Adipose tissue (tissue), 3 donors: Measurements from ENCODE around the gene ATF7IP2. TPM values are rescaled to one million over a fixed set of nuclear protein-coding genes. Genes with fewer than 3 reads are reported as not detected.
"Not testable (repeated sequence)": the region's sequence is repeated elsewhere in the genome, so short reads cannot be mapped to it uniquely, and the experiment has no call there.

Experiments
- H3K27ac ChIP-seq: one replicate; pipeline ENCODE4 v1.5.1; 2013; ENCODE audit warnings: low read depth, low read length
- WGBS, 3 donors: extraction: QIAGEN DNeasy Blood & Tissue Kit; methylation state at CpG; one replicate each; pipeline ENCODE4 v1.1.7; 2013; 5-methylcytosine and 5-hydroxymethylcytosine counted together
- polyA plus RNA-seq, 3 donors: library from polyadenylated mRNA; stranded (reverse); fragments of 200-250 nt; gene quantifications; one replicate each; pipeline ENCODE4 v1.2.3, GENCODE V29; 2013
- donor health status: healthy with polysubstance abuse.
- donor health status: Bipolar disorder and iron deficiency.
- donor health status: healthy.

The ATF7IP2 gene
- polyA plus RNA-seq, 3 donors = 7.0 to 10.9 (median 7.8) TPM

GRCh38 chr16:10495031-10495345 lies 109.1 kb downstream of the ATF7IP2 start:
- 86 to 95% (median 95%) methylated on average over 6 of the region's 6 CpGs for WGBS, 3 donors

GRCh38 chr16:10497132-10498101 lies 111.6 kb downstream of the ATF7IP2 start:
- 81 to 93% (median 92%) methylated on average over 13 of the region's 13 CpGs for WGBS, 3 donors
- H3K27ac ChIP-seq = no peak overlapping the region

More at GRCh38 chr16:10495031-10495345, 109.1 kb downstream of the ATF7IP2 start:
- H3K27ac ChIP-seq = no peak overlapping the region

GRCh38 chr16:10500582-10500981 lies 114.7 kb downstream of the ATF7IP2 start:
- 95 to 97% (median 97%) methylated on average over 3 of the region's 3 CpGs for WGBS, 3 donors
- no peak overlapping the region for H3K27ac ChIP-seq

- H3K27ac ChIP-seq = no peak overlapping the region
- WGBS, 3 donors = 65 to 98% (median 95%) methylated on average over 2 of the region's 2 CpGs
These were observed 115.3 kb downstream of the ATF7IP2 start for GRCh38 chr16:10501016-10501607.

GRCh38 chr16:10502776-10503175 lies 116.9 kb downstream of the ATF7IP2 start:
- no peak overlapping the region for H3K27ac ChIP-seq
- 88 to 94% (median 92%) methylated on average over 6 of the region's 6 CpGs for WGBS, 3 donors

GRCh38 chr16:10504404-10504885 lies 118.6 kb downstream of the ATF7IP2 start:
- H3K27ac ChIP-seq = no peak overlapping the region
- WGBS, 3 donors = 55 to 80% (median 77%) methylated on average over 2 of the region's 2 CpGs

GRCh38 chr16:10505286-10505685 lies 119.4 kb downstream of the ATF7IP2 start:
- WGBS, 3 donors = 78 to 80% (median 79%) methylated on average over 3 of the region's 3 CpGs
- not testable (repeated sequence) for H3K27ac ChIP-seq

- 19 to 28% (median 27%) methylated on average over 6 of the region's 6 CpGs for WGBS, 3 donors
- no peak overlapping the region for H3K27ac ChIP-seq
These were observed 123.7 kb downstream of the ATF7IP2 start for GRCh38 chr16:10509534-10510025.

GRCh38 chr16:10510279-10510678 lies 124.4 kb downstream of the ATF7IP2 start:
- WGBS, 3 donors = 58 to 73% (median 59%) methylated on average over 2 of the region's 2 CpGs
- no peak overlapping the region for H3K27ac ChIP-seq

- no peak overlapping the region for H3K27ac ChIP-seq
- 83 to 95% (median 93%) methylated on average over 1 of the region's 1 CpG for WGBS, 3 donors
These were observed 126.0 kb downstream of the ATF7IP2 start for GRCh38 chr16:10511829-10512228.

GRCh38 chr16:10514369-10515055 lies 128.7 kb downstream of the ATF7IP2 start:
- no peak overlapping the region for H3K27ac ChIP-seq
- WGBS, 3 donors = 19 to 36% (median 28%) methylated on average over 6 of the region's 6 CpGs

GRCh38 chr16:10517868-10518267 lies 132.0 kb downstream of the ATF7IP2 start:
- 79 to 89% (median 87%) methylated on average over 5 of the region's 5 CpGs for WGBS, 3 donors

GRCh38 chr16:10518479-10519041 lies 132.7 kb downstream of the ATF7IP2 start:
- WGBS, 3 donors = 82 to 92% (median 85%) methylated on average over 7 of the region's 7 CpGs
- no peak overlapping the region for H3K27ac ChIP-seq

More at GRCh38 chr16:10517868-10518267, 132.0 kb downstream of the ATF7IP2 start:
- H3K27ac ChIP-seq = no peak overlapping the region

GRCh38 chr16:10519297-10519696 lies 133.4 kb downstream of the ATF7IP2 start:
- no peak overlapping the region for H3K27ac ChIP-seq
- WGBS, 3 donors = no CpG with 5 or more reads among the region's 1 CpG

GRCh38 chr16:10519929-10520868 lies 134.3 kb downstream of the ATF7IP2 start:
- H3K27ac ChIP-seq = no peak overlapping the region
- 65 to 86% (median 84%) methylated on average over 10 of the region's 10 CpGs for WGBS, 3 donors

- WGBS, 3 donors = 78 to 83% (median 80%) methylated on average over 7 of the region's 7 CpGs
- H3K27ac ChIP-seq = no peak overlapping the region
These were observed 135.2 kb downstream of the ATF7IP2 start for GRCh38 chr16:10520869-10521578.
